ENCODE measurements around the gene SSBP3.
A peak's percentile ranks its signal among the peaks of the same experiment; 100 is the strongest.

The SSBP3 gene

DNA sequence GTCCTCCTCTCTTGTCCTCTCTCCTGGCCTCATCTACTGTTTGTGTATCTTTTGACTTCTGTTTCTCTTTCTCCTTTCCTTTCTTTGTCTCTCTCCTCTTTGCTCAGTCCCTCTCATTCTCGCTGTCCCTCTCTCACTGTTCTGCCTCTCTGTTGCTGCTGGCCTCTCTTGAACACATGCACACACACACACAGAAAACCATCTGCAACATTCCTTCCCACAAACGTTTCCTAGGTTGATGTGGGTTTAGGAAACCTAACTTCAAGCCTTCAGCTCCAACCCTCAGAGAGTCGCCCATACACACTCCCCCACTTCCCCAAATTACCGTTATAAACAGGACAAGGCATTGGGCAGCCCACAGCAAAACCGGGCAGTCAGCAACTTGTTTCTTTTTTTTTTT lies 10.9 kb upstream of the SSBP3 start:
- Histone ChIP-seq H3K9ac (no peak overlapping the region), H3K4me1 (no peaks in the 10 kb centered on the region), H2AFZ (peak overlapping the region; percentile 17), H3K27ac (no peak overlapping the region), H3K36me3 (ENCODE audit: control insufficient read depth, insufficient read depth, low read length) (no peaks in the 10 kb centered on the region), H3K4me3 (ENCODE audit: low read depth, low read length) (no peak overlapping the region), H3K9me3 (ENCODE audit: control insufficient read depth, low read length) (no peaks in the 10 kb centered on the region), H3K27me3 (ENCODE audit: control insufficient read depth, insufficient read depth, low read length) (no peaks in the 10 kb centered on the region), H3K4me2 (ENCODE audit: low read length) (no peak overlapping the region), H3K79me2 (no peaks in the 10 kb centered on the region)
- TF ChIP-seq, protein P1, sequence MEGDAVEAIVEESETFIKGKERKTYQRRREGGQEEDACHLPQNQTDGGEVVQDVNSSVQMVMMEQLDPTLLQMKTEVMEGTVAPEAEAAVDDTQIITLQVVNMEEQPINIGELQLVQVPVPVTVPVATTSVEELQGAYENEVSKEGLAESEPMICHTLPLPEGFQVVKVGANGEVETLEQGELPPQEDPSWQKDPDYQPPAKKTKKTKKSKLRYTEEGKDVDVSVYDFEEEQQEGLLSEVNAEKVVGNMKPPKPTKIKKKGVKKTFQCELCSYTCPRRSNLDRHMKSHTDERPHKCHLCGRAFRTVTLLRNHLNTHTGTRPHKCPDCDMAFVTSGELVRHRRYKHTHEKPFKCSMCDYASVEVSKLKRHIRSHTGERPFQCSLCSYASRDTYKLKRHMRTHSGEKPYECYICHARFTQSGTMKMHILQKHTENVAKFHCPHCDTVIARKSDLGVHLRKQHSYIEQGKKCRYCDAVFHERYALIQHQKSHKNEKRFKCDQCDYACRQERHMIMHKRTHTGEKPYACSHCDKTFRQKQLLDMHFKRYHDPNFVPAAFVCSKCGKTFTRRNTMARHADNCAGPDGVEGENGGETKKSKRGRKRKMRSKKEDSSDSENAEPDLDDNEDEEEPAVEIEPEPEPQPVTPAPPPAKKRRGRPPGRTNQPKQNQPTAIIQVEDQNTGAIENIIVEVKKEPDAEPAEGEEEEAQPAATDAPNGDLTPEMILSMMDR (IDR thresholded peaks at IDR 0.05), result no peak

DNA sequence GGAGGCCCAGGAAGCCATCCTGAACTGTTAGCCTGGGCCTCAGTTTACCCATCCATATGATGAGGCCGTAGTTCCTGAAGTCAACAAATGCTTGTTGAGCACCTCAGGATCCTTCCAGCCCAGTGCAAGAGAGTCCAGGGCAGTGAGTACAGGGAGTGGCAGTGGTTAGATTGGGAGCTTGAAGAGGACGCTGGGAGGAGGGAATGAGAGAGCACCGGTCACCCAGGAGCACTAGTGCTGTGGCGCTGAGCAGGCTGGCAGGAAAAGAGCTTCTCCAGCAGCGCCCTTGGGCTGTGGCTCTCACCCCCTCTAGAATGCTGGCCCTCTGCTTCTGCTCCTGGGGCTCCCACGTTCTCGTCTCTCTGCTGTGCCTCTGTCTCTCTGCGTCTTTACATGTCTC lies 10.2 kb upstream of the SSBP3 start:
- no peaks in the 10 kb centered on the region for H3K4me1 ChIP-seq
- TF ChIP-seq, protein P1 (IDR thresholded peaks at IDR 0.05), result no peak
- no peaks in the 10 kb centered on the region for H3K36me3 ChIP-seq (ENCODE audit: control insufficient read depth, insufficient read depth, low read length)
- H3K9ac ChIP-seq, result no peak overlapping the region
- H3K27ac ChIP-seq, result no peak overlapping the region
- H3K9me3 ChIP-seq (ENCODE audit: control insufficient read depth, low read length), result no peaks in the 10 kb centered on the region
- no peak overlapping the region for H3K4me2 ChIP-seq (ENCODE audit: low read length)
- H3K4me3 ChIP-seq (ENCODE audit: low read depth, low read length), result no peak overlapping the region
- H3K27me3 ChIP-seq (ENCODE audit: control insufficient read depth, insufficient read depth, low read length), result no peaks in the 10 kb centered on the region
- H2AFZ ChIP-seq, result no peak overlapping the region
- H3K79me2 ChIP-seq, result no peaks in the 10 kb centered on the region

DNA sequence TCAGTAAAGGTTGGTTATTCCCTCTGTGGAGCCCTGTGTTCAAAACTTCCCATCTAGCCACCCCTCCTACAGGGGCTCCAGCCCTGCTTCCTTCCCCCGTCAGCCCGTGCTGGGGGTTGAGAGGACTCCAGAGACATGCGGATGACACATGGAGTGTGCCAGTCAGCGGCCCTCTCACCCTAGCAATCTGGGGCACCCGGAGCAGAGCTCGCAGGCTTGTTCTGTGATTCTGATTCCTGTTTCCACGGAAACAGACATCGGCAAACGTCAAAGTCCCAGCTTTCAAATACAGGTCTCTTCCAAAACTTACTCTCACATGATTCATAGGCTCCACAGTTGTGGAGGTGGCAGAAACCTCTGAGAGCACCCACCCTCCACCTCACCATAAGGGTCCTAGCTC lies 9.8 kb upstream of the SSBP3 start:
- Histone ChIP-seq H2AFZ (no peak overlapping the region), H3K27ac (no peak overlapping the region), H3K9ac (no peak overlapping the region), H3K79me2 (no peaks in the 10 kb centered on the region), H3K4me2 (ENCODE audit: low read length) (no peak overlapping the region), H3K4me1 (no peaks in the 10 kb centered on the region), H3K27me3 (ENCODE audit: control insufficient read depth, insufficient read depth, low read length) (no peaks in the 10 kb centered on the region), H3K9me3 (ENCODE audit: control insufficient read depth, low read length) (no peaks in the 10 kb centered on the region), H3K36me3 (ENCODE audit: control insufficient read depth, insufficient read depth, low read length) (no peaks in the 10 kb centered on the region), H3K4me3 (ENCODE audit: low read depth, low read length) (no peak overlapping the region)
- TF ChIP-seq, protein P1 (IDR thresholded peaks at IDR 0.05), result no peak

DNA sequence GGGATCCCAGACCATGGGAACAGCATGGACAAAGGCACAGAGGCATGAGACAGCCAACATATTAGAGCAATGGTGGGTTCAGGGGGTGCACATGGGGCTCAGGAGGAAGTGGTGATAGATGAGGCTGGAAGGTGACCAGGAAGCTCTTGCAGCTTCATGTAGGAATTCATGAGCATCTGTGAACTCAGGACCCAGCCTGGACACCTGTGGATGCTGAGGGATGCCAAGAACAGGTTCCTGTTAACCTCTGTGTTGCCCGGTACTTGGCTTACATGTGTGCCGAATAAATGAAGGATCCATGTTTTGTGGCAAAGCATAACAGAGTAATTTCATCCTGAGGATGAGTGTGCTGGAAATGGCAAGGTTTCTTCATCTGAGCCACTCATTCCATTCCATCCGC lies 9.3 kb upstream of the SSBP3 start:
- Histone ChIP-seq H3K27ac (no peak overlapping the region), H3K4me1 (no peaks in the 10 kb centered on the region), H3K9me3 (ENCODE audit: control insufficient read depth, low read length) (no peaks in the 10 kb centered on the region), H2AFZ (no peak overlapping the region), H3K9ac (no peak overlapping the region), H3K27me3 (ENCODE audit: control insufficient read depth, insufficient read depth, low read length) (no peaks in the 10 kb centered on the region), H3K4me2 (ENCODE audit: low read length) (no peak overlapping the region), H3K79me2 (no peaks in the 10 kb centered on the region), H3K4me3 (ENCODE audit: low read depth, low read length) (no peak overlapping the region), H3K36me3 (ENCODE audit: control insufficient read depth, insufficient read depth, low read length) (no peaks in the 10 kb centered on the region)
- TF ChIP-seq, protein P1 (IDR thresholded peaks at IDR 0.05), result no peak

DNA sequence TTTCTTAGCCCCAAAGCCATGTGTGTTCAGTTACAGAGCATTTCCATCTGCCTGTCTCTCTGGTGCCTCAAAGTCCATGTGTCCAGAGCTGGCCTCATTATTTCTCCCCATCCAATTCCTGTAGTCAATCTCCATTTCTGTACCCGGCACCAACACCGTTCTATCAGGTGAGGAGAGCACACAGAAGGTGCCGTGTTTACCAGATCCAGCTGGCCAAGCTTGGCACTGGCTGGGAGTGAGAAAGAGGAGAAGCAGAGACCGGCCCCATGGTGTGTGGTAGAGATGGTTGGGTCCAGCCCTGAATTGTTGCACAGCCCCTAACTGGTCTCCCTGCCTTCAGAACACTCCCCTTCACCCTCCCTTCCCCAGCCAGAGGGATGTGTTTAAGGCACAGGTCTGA lies 7.5 kb upstream of the SSBP3 start:
- Histone ChIP-seq H3K9me3 (ENCODE audit: control insufficient read depth, low read length) (no peaks in the 10 kb centered on the region), H3K27me3 (ENCODE audit: control insufficient read depth, insufficient read depth, low read length) (no peaks in the 10 kb centered on the region), H3K4me3 (ENCODE audit: low read depth, low read length) (no peak overlapping the region), H3K36me3 (ENCODE audit: control insufficient read depth, insufficient read depth, low read length) (no peaks in the 10 kb centered on the region), H3K4me1 (no peaks in the 10 kb centered on the region), H3K79me2 (no peaks in the 10 kb centered on the region), H3K4me2 (ENCODE audit: low read length) (no peak overlapping the region), H2AFZ (no peak overlapping the region), H3K27ac (no peak overlapping the region), H3K9ac (no peak overlapping the region)
- TF ChIP-seq, protein P1 (IDR thresholded peaks at IDR 0.05), result no peak

All from parathyroid adenoma (tissue), 2 donors.